ENCODE data around the gene USP14.

USP14 gene

DNA sequence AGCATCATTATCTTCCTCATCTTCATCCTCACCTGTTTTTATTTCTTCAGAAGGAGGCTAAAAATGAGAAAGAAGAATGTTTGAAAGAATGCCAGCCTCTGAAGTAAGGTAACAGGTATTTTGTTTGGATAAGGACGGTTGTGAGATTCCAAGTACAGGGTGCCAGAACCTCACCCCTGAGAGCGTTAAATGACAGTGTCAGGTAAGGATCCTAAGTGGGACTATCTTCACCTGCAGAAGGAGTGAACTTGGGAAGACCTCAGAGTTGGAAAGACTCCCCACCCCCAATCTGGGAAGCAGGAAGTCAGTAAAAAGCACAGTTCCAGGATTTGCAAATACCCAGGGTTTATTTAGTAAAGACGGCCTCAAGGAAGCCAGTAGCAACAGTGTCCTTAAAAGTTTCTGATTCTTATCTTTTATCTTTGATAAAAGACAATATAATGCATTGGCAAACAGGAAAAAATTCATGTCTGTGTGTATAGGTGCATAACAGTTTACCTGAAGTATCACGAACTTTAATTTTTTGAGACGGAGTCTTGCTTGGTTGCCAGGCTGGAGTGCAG is 57.2 kb downstream of the USP14 start:
- no peak overlapping the region for H3K9ac ChIP-seq (ENCODE audit: low read length)
- no peak overlapping the region for H3K4me3 ChIP-seq (ENCODE audit: low read length)
- no peak overlapping the region for H3K27ac ChIP-seq (ENCODE audit: low read depth, low read length)
- no peaks in the 10 kb centered on the region for H3K4me1 ChIP-seq (ENCODE audit: control insufficient read depth, insufficient read depth, low read length)
- H3K27me3 ChIP-seq (ENCODE audit: control insufficient read depth, insufficient read depth, low read length): no peaks in the 10 kb centered on the region
- peaks cover 29% of the 10 kb centered on the region for H3K36me3 ChIP-seq (ENCODE audit: control insufficient read depth, insufficient read depth, low read length)

DNA sequence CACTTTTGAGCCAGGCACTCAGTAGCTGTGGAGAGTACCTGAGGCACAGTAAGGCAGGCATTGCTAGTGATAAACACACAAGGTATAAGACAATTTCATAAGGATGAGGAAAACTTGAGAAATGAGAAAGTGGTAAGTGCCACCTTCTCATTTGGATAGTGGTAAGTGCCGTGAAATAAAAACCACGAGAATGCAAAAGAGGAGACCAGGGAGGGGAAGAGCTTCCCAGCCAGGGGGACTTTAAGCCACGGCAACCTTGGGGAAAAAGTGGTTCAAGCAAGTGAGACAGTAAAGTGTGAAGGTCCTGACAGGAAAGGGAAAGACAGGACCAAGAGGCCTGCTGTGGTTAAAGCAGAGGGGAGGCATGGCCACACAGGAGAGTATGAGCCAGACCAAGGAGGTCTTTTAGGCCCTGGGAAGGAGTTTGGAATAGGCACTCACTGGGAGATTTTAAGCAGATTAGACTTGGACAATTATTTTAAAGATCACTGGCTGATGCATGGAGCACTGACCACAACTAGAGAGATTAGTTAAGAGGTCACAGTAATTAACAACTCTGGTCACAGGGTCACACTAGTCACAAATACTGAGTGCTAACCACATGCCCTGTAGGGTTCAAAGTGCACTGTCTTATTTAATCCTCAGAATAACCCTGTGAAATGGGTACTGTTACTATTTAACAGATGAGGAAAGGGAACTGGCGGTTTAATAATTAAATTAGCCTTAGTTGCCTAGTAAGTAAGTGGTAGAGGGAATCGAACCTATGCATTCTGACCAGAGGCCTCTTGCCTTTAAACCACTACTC is 59.4 kb downstream of the USP14 start:
- H3K36me3 ChIP-seq (ENCODE audit: control insufficient read depth, insufficient read depth, low read length): peaks cover 19% of the 10 kb centered on the region
- H3K27me3 ChIP-seq (ENCODE audit: control insufficient read depth, insufficient read depth, low read length): no peaks in the 10 kb centered on the region
- H3K9ac ChIP-seq (ENCODE audit: low read length): no peak overlapping the region
- no peaks in the 10 kb centered on the region for H3K4me1 ChIP-seq (ENCODE audit: control insufficient read depth, insufficient read depth, low read length)
- H3K27ac ChIP-seq (ENCODE audit: low read depth, low read length): no peak overlapping the region
- H3K4me3 ChIP-seq (ENCODE audit: low read length): no peak overlapping the region

DNA sequence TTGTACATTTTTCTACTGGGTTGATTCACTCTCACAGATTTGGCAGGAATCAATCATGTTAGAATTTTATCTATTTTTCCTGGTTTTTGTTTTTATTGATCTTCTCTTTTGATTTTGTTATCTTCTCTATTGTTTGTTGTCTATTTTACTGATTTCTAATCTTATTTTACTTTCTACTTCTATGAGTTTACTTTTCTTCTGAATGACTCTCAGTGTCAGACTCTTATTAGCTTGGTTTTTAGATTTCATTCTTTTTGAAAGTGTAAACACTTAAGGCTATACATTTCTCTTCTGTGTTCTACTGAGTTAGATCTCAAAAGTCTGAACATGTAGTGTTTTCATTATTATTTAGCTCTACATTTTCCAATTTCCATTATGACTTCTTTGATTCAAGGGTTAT is 62.4 kb downstream of the USP14 start:
- Histone ChIP-seq H3K27me3 (ENCODE audit: control insufficient read depth, insufficient read depth, low read length) (no peaks in the 10 kb centered on the region), H3K4me3 (ENCODE audit: low read length) (no peak overlapping the region), H3K36me3 (ENCODE audit: control insufficient read depth, insufficient read depth, low read length) (peaks cover 9% of the 10 kb centered on the region), H3K4me1 (ENCODE audit: control insufficient read depth, insufficient read depth, low read length) (no peaks in the 10 kb centered on the region), H3K27ac (ENCODE audit: low read depth, low read length) (no peak overlapping the region), H3K9ac (ENCODE audit: low read length) (no peak overlapping the region)

DNA sequence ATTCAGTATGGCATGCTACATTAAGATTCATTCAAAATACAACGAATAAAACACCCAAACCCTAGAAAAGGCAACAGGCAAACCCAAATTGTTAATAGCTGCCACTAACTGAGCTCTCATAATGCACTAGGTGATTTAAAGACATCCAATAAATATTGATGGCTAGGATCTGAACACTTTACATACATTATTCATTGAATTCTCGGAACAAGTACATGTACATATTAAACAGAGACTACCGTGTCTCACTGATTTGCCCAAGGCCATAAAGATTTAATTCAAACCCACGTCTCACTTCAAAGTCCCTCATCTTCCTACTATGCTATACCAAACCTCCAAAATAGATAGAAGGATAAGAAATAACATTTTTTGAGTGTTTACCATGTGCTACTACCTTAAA is 67.4 kb downstream of the USP14 start:
- no peaks in the 10 kb centered on the region for H3K4me1 ChIP-seq (ENCODE audit: control insufficient read depth, insufficient read depth, low read length)
- H3K36me3 ChIP-seq (ENCODE audit: control insufficient read depth, insufficient read depth, low read length): no peaks in the 10 kb centered on the region
- H3K27me3 ChIP-seq (ENCODE audit: control insufficient read depth, insufficient read depth, low read length): no peaks in the 10 kb centered on the region
- no peak overlapping the region for H3K9ac ChIP-seq (ENCODE audit: low read length)
- H3K4me3 ChIP-seq (ENCODE audit: low read length): no peak overlapping the region
- no peak overlapping the region for H3K27ac ChIP-seq (ENCODE audit: low read depth, low read length)

DNA sequence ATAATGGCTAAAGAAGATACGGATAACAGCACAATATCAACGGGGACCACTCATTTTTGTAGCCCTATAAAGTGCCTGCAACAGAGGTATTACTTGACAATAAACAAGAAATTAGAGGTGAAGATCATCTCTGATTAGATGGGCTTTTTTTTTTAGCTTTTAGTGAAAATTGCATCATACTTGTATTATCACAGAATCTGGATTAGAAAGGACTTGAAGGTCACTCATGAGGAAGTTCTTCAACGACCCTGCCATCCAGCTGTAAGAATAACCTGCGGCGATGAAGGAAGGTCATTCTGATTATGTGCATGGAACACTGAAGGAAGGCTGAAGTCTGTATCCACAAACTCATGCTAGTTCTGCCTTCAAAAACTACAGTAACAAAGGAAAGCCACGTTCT is 69.0 kb downstream of the USP14 start:
- no peaks in the 10 kb centered on the region for H3K4me1 ChIP-seq (ENCODE audit: control insufficient read depth, insufficient read depth, low read length)
- no peak overlapping the region for H3K27ac ChIP-seq (ENCODE audit: low read depth, low read length)
- H3K9ac ChIP-seq (ENCODE audit: low read length): no peak overlapping the region
- peaks cover 2% of the 10 kb centered on the region for H3K36me3 ChIP-seq (ENCODE audit: control insufficient read depth, insufficient read depth, low read length)
- no peaks in the 10 kb centered on the region for H3K27me3 ChIP-seq (ENCODE audit: control insufficient read depth, insufficient read depth, low read length)
- no peak overlapping the region for H3K4me3 ChIP-seq (ENCODE audit: low read length)

DNA sequence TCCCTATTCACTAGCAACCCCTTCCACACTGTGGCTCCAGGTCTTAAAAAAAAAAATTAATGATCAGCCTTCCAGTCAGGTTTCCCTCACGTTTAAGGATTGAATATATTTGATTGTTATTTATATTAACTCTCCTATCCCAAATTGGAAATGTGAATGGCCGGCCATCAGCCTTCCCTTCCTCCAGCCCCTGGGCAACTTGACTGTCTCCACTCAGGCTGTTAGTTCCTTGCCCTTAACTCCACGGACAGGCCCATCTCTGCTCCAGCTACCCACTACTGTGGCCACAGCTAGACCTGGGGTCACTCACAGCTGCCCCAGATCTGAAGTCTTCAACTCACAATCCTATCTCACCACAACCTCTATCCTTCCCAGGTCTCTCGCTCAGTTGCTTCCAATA is 69.5 kb downstream of the USP14 start:
- Histone ChIP-seq H3K27ac (ENCODE audit: low read depth, low read length) (no peak overlapping the region), H3K4me1 (ENCODE audit: control insufficient read depth, insufficient read depth, low read length) (no peaks in the 10 kb centered on the region), H3K27me3 (ENCODE audit: control insufficient read depth, insufficient read depth, low read length) (no peaks in the 10 kb centered on the region), H3K4me3 (ENCODE audit: low read length) (no peak overlapping the region), H3K9ac (ENCODE audit: low read length) (no peak overlapping the region), H3K36me3 (ENCODE audit: control insufficient read depth, insufficient read depth, low read length) (peaks cover 2% of the 10 kb centered on the region)

DNA sequence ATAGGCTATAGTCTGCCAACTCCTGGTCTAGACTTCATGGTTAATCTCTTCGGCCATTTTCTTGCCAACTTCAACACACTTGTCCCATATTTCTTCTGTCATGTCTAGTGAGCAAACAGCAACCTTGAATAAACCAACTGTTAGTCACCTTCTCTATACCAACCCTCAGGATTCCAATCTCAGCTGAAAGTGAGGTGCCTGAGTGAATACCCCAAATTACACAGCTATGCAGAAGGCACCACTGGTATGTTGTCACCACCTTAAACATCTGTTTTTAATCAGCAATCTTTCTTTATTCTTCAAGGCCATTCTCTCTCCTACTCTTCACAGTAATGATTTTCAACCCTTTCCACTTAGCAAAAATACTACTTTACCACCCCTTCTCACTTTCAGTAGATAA is 70.2 kb downstream of the USP14 start:
- H3K36me3 ChIP-seq (ENCODE audit: control insufficient read depth, insufficient read depth, low read length): peaks cover 2% of the 10 kb centered on the region
- H3K4me1 ChIP-seq (ENCODE audit: control insufficient read depth, insufficient read depth, low read length): no peaks in the 10 kb centered on the region

DNA sequence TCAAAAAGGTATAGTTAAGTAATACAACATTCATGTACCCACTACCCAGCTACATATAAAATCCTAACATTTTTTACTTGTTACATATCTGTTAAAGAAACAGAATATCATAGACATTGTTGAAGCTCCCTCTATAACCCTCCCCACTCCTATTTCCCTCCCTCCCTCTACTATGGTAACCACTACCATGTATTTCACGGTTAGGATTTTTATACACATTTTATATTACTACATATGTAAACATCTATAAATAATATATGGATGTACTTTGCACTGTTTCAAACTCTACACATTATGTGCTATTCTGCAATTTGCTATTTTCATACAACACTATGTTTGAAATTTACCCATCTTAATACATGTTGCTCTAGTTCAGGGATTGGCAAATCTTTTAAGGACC is 73.2 kb downstream of the USP14 start:
- Histone ChIP-seq H3K9ac (ENCODE audit: low read length) (no peak overlapping the region), H3K4me1 (ENCODE audit: control insufficient read depth, insufficient read depth, low read length) (no peaks in the 10 kb centered on the region), H3K36me3 (ENCODE audit: control insufficient read depth, insufficient read depth, low read length) (peaks cover 2% of the 10 kb centered on the region), H3K27me3 (ENCODE audit: control insufficient read depth, insufficient read depth, low read length) (no peaks in the 10 kb centered on the region), H3K4me3 (ENCODE audit: low read length) (no peak overlapping the region), H3K27ac (ENCODE audit: low read depth, low read length) (no peak overlapping the region)

More for the DNA sequence above, 70.2 kb downstream of the USP14 start:
- H3K27ac ChIP-seq (ENCODE audit: low read depth, low read length): no peak overlapping the region
- no peak overlapping the region for H3K4me3 ChIP-seq (ENCODE audit: low read length)
- no peaks in the 10 kb centered on the region for H3K27me3 ChIP-seq (ENCODE audit: control insufficient read depth, insufficient read depth, low read length)
- H3K9ac ChIP-seq (ENCODE audit: low read length): no peak overlapping the region

DNA sequence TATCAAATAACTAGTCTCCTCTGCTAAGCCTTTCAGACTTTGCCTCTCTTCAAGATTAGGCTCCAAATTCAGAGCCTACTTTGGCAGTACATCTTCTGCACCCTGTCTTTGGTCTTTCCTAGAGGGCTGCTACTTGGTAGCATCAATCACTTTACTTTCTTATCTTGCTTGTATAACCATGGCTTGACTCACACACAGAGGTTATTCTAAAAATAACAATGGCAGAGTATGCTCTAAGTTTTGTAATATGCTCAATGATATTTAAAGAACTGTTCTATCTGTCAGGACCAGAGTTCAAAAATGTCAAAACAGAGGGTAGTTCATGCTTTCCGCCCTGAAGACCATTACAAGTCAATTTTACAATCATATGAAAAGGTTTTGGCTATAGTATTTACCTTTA is 81.8 kb downstream of the USP14 start:
- H3K4me1 ChIP-seq (ENCODE audit: control insufficient read depth, insufficient read depth, low read length): no peaks in the 10 kb centered on the region
- H3K9ac ChIP-seq (ENCODE audit: low read length): no peak overlapping the region
- H3K4me3 ChIP-seq (ENCODE audit: low read length): no peak overlapping the region
- H3K36me3 ChIP-seq (ENCODE audit: control insufficient read depth, insufficient read depth, low read length): peaks cover 3% of the 10 kb centered on the region
- H3K27me3 ChIP-seq (ENCODE audit: control insufficient read depth, insufficient read depth, low read length): no peaks in the 10 kb centered on the region
- no peak overlapping the region for H3K27ac ChIP-seq (ENCODE audit: low read depth, low read length)

DNA sequence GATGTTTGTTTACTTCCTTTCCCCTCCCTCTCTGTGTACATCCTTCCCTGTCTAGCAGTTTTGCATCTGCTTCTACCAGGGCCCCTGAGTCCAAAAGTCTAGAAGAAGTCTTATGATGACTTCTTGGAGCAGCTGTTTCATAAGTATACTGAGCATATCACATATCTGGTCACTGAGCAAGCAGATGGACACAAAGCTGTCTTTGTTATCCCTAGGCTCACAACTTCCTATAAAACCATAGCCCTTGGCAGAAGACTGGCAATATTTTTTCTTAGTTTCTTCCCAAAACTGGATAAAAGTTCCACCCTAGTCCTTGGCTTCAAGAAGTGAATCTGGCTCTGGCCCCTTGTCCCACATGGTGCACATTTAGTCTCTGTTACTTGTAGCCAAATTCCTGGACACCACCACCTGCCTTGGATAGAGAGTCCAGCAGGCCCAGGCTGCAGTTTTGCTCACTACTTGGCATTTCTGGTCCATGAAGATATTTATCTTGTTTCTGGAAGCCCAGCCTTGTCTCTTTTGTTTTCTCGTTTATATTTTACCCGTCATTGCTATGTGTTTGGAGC is 87.0 kb downstream of the USP14 start:
- no peak overlapping the region for H3K27ac ChIP-seq (ENCODE audit: low read depth, low read length)
- H3K9ac ChIP-seq (ENCODE audit: low read length): no peak overlapping the region
- H3K4me3 ChIP-seq (ENCODE audit: low read length): no peak overlapping the region
- no peaks in the 10 kb centered on the region for H3K27me3 ChIP-seq (ENCODE audit: control insufficient read depth, insufficient read depth, low read length)
- H3K36me3 ChIP-seq (ENCODE audit: control insufficient read depth, insufficient read depth, low read length): peaks cover 5% of the 10 kb centered on the region
- H3K4me1 ChIP-seq (ENCODE audit: control insufficient read depth, insufficient read depth, low read length): no peaks in the 10 kb centered on the region

DNA sequence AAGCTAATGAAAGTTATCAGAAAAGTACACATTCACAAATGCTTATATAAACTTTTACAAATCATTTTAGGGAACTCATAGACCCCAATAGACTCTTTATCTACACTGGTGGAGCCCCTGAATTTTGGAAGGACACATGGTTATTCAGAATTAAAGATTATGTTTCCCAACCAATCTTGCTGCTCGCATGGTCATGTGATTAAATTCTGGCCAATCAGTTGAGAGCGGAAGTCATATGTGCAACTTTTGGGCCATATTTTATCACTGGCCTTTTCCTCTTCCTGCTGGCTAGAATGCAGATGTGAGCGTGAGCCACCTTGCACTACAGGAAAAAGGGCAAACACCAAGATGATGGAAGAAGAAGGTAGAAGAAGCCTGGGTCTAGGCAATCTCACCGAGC is 89.7 kb downstream of the USP14 start:
- Histone ChIP-seq H3K4me3 (ENCODE audit: low read length) (no peak overlapping the region), H3K27me3 (ENCODE audit: control insufficient read depth, insufficient read depth, low read length) (no peaks in the 10 kb centered on the region), H3K4me1 (ENCODE audit: control insufficient read depth, insufficient read depth, low read length) (no peaks in the 10 kb centered on the region), H3K27ac (ENCODE audit: low read depth, low read length) (no peak overlapping the region), H3K36me3 (ENCODE audit: control insufficient read depth, insufficient read depth, low read length) (peaks cover 8% of the 10 kb centered on the region), H3K9ac (ENCODE audit: low read length) (no peak overlapping the region)

DNA sequence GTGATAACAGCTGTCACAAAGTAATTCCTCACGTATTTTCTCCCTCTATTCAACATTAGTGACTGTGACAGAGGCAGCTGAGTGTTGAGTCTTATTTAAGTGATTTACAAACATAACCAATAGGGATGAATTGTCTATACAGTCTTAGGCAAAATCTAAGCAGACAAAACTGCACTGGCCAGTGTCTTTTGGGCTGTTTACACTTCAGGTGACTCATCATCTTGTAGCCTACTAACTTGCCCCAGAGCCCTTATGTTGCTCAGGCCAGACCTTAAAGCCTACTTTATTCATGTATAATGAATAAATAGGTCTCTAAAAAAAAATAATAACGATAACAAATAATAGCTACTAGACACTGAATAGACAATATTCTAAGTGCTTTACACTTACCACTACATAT is 92.3 kb downstream of the USP14 start:
- Histone ChIP-seq H3K27me3 (ENCODE audit: control insufficient read depth, insufficient read depth, low read length) (no peaks in the 10 kb centered on the region), H3K4me1 (ENCODE audit: control insufficient read depth, insufficient read depth, low read length) (no peaks in the 10 kb centered on the region), H3K36me3 (ENCODE audit: control insufficient read depth, insufficient read depth, low read length) (peaks cover 8% of the 10 kb centered on the region), H3K4me3 (ENCODE audit: low read length) (no peak overlapping the region), H3K27ac (ENCODE audit: low read depth, low read length) (no peak overlapping the region), H3K9ac (ENCODE audit: low read length) (no peak overlapping the region)

DNA sequence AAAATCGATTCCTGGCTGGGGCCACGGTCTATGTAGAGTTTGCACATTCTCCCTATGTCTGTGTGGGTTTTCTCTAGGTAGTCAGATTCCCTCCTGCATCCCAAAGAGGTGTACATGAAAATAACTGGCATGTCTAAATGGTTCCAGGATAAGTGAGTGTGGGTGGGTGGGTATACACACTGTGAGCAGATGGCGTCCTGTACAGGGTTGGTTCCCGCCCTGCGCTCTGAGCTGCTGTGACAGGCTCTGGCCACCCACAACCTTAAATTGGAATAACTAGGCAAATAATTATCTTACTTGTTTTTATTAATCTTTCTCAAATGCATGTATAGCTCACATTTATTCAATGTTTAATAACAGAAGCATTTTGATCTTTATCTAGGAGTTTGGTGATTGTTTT is 93.2 kb downstream of the USP14 start:
- H3K36me3 ChIP-seq (ENCODE audit: control insufficient read depth, insufficient read depth, low read length): peaks cover 13% of the 10 kb centered on the region
- H3K4me1 ChIP-seq (ENCODE audit: control insufficient read depth, insufficient read depth, low read length): no peaks in the 10 kb centered on the region
- no peaks in the 10 kb centered on the region for H3K27me3 ChIP-seq (ENCODE audit: control insufficient read depth, insufficient read depth, low read length)
- no peak overlapping the region for H3K27ac ChIP-seq (ENCODE audit: low read depth, low read length)
- H3K4me3 ChIP-seq (ENCODE audit: low read length): no peak overlapping the region
- no peak overlapping the region for H3K9ac ChIP-seq (ENCODE audit: low read length)
